HCT116 (cell line): Measurements from ENCODE around the gene TEKT5.

Source experiments
- CEBPB ChIP-seq: IDR thresholded peaks from 2 replicates; pipeline ENCODE4 v1.6.1; 2012; ENCODE audit warnings: low read depth
- CTCF ChIP-seq, 3 experiments: fragments of 200-600 bp in 1 of 3; sonication (generic) in 1 of 3; IDR thresholded peaks in 2 of 3; conservative IDR thresholded peaks in 1 of 3; 2 replicates each; pipeline ENCODE4 v1.5.1; 2012 to 2017; ENCODE audit warnings: low read depth in 2 of 3, low read length in 2 of 3, antibody characterized with exemption in 1 of 3, borderline replicate concordance in 1 of 3, control low read depth in 1 of 3, mild to moderate bottlenecking in 1 of 3, mixed read lengths in 1 of 3, mixed run types in 1 of 3, moderate library complexity in 1 of 3; ENCODE audit not compliant: insufficient read depth in 1 of 3
- EZH2 ChIP-seq: fragments of 200-600 bp; sonication (generic); IDR thresholded peaks from 2 replicates; pipeline ENCODE4 v1.6.1; 2017; ENCODE audit warnings: antibody characterized with exemption, mixed run types
- JUND ChIP-seq: IDR thresholded peaks from 2 replicates; pipeline ENCODE4 v1.6.1; 2012
- POLR2AphosphoS5 ChIP-seq: IDR thresholded peaks from 2 replicates; pipeline ENCODE4 v1.6.1; 2011; ENCODE audit warnings: mild to moderate bottlenecking, low read depth, low read length, moderate library complexity
- ZFX ChIP-seq: fragments of 450-650 bp; IDR thresholded peaks from 2 replicates; pipeline ENCODE4 v1.6.1; 2017

DNA sequence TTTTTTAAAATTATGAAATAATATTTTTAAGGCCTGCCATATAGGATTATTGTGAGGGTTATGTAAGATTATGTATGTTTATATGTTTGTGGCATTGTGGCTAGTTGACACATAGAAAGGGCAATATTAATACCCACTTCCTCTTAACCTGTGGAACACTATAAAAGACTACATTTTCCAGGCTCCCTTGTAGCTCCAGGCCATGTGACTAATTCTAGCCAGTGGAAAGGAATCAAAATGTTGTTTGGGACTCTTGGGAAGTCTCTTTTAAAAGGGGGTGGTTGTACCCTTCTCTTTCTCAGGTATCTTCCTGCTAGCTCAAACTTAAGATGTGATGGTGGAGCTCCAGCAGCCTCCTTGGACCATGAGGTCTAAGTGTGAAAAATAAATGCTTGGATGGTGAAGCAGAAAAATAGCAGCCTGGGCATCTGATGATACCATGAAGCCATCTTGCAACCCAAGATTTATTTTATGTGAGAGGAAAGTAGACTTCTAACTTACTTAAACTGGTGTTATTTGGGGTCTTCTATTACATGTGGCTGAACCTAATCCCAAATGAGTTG, 39.2 kb downstream of the TEKT5 start:
- no peak for TF ChIP-seq CTCF (IDR thresholded peaks at IDR 0.05 in 2 of 3, conservative IDR thresholded peaks at IDR 0.05 in 1 of 3; ENCODE audit: borderline replicate concordance in 1 of 3, insufficient read depth in 1 of 3, low read depth in 2 of 3, low read length in 2 of 3)
- TF ChIP-seq POLR2AphosphoS5 = no peak
- TF ChIP-seq ZFX = no peak
- no peak for TF ChIP-seq CEBPB
- no peak for TF ChIP-seq JUND
- TF ChIP-seq EZH2 = no peak
